HFFc6 (cell line): ENCODE results near the gene GALNT10. TPM values are rescaled to one million over a fixed set of nuclear protein-coding genes. Genes with fewer than 3 reads are reported as not detected.

Experiments
- DNase-seq: peaks from one replicate; pipeline ENCODE4 v3.0.0-alpha.2; 2018
- H3K27ac Mint-ChIP-seq: 2 replicates; pipeline ENCODE4 v1.8.0; 2020; ENCODE audit warnings: mild to moderate bottlenecking, mixed read lengths
- H3K27me3 Mint-ChIP-seq: 2 replicates; pipeline ENCODE4 v1.8.0; 2021; ENCODE audit warnings: mild to moderate bottlenecking, moderate library complexity, mixed read lengths; ENCODE audit not compliant: insufficient read depth
- H3K36me3 Mint-ChIP-seq: 2 replicates; pipeline ENCODE4 v1.8.0; 2021; ENCODE audit warnings: low read depth, mixed read lengths
- H3K4me1 Mint-ChIP-seq: 2 replicates; pipeline ENCODE4 v1.8.0; 2020; ENCODE audit warnings: low read depth, mixed read lengths
- H3K4me3 Mint-ChIP-seq: 2 replicates; pipeline ENCODE4 v1.8.0; 2020; ENCODE audit warnings: mild to moderate bottlenecking, moderate library complexity, mixed read lengths
- H3K9me3 Mint-ChIP-seq: 2 replicates; pipeline ENCODE4 v1.8.0; 2020; ENCODE audit warnings: mild to moderate bottlenecking, mixed read lengths
- CTCF ChIP-seq: fragments of 200-600 bp; sonication (generic); IDR thresholded peaks from 2 replicates; pipeline ENCODE4 v1.5.0; 2021; ENCODE audit warnings: antibody characterized with exemption, mild to moderate bottlenecking
- total RNA-seq, 6 experiments: library from RNA; stranded (reverse); fragmentation: NEBNext Ultra II Directional; extraction: Animal tissue kit (Norgen Biotek cat#: 25700); gene quantifications; 2 replicates in 1 of 6; 3 replicates in 5 of 6; pipeline ENCODE4 v1.2.3, GENCODE V29; 2021

The GALNT10 gene
- total RNA-seq, 6 experiments from 2014 or later, result 129 to 161 (median 157) TPM

- Mint-ChIP-seq H3K9me3 (no peaks in the 10 kb centered on the region), H3K27me3 (peaks cover 1% of the 10 kb centered on the region; the same call in 1 of the 2 replicates), H3K4me1 (peaks cover 61% of the 10 kb centered on the region), H3K27ac (no peak overlapping the region), H3K36me3 (peaks cover 27% of the 10 kb centered on the region), H3K4me3 (no peak overlapping the region)
- TF ChIP-seq CTCF, result no peak
- DNase-seq, result no peak
Observed at GRCh38 chr5:154257046-154257445, 66.5 kb downstream of the GALNT10 start.

GRCh38 chr5:154258531-154259217 lies 68.1 kb downstream of the GALNT10 start:
- no peak for TF ChIP-seq CTCF
- no peaks in the 10 kb centered on the region for H3K9me3 Mint-ChIP-seq
- no peak for DNase-seq
- peaks cover 34% of the 10 kb centered on the region for H3K36me3 Mint-ChIP-seq
- peaks cover 49% of the 10 kb centered on the region for H3K4me1 Mint-ChIP-seq
- peaks cover 1% of the 10 kb centered on the region; the same call in 1 of the 2 replicates for H3K27me3 Mint-ChIP-seq
- H3K4me3 Mint-ChIP-seq, result no peak overlapping the region
- H3K27ac Mint-ChIP-seq, result no peak overlapping the region

- H3K9me3 Mint-ChIP-seq, result no peaks in the 10 kb centered on the region
- peak overlapping the region; percentile 59 for H3K27ac Mint-ChIP-seq
- peak; percentile 28 for DNase-seq
- H3K36me3 Mint-ChIP-seq, result peaks cover 21% of the 10 kb centered on the region
- peaks cover 41% of the 10 kb centered on the region for H3K4me1 Mint-ChIP-seq
- no peak for TF ChIP-seq CTCF
- H3K4me3 Mint-ChIP-seq, result no peak overlapping the region
- H3K27me3 Mint-ChIP-seq, result no peaks in the 10 kb centered on the region
Observed at GRCh38 chr5:154260224-154260927, 69.8 kb downstream of the GALNT10 start.

- no peak for TF ChIP-seq CTCF
- peaks cover 17% of the 10 kb centered on the region for H3K36me3 Mint-ChIP-seq
- H3K4me1 Mint-ChIP-seq, result peaks cover 46% of the 10 kb centered on the region
- H3K4me3 Mint-ChIP-seq, result no peak overlapping the region
- no peaks in the 10 kb centered on the region for H3K9me3 Mint-ChIP-seq
- no peak for DNase-seq
- no peak overlapping the region for H3K27ac Mint-ChIP-seq
- 0 out of 2 replicates have a peak, but pooled peaks cover 1% of the 10 kb centered on the region for H3K27me3 Mint-ChIP-seq
Observed at GRCh38 chr5:154262342-154262741, 71.8 kb downstream of the GALNT10 start.

GRCh38 chr5:154264549-154265196 lies 74.1 kb downstream of the GALNT10 start:
- H3K36me3 Mint-ChIP-seq, result peaks cover 22% of the 10 kb centered on the region
- TF ChIP-seq CTCF, result no peak
- no peaks in the 10 kb centered on the region for H3K9me3 Mint-ChIP-seq
- H3K27me3 Mint-ChIP-seq, result 0 out of 2 replicates have a peak, but pooled peaks cover 1% of the 10 kb centered on the region
- no peak overlapping the region for H3K4me3 Mint-ChIP-seq
- H3K27ac Mint-ChIP-seq, result no peak overlapping the region
- DNase-seq, result no peak
- peaks cover 44% of the 10 kb centered on the region for H3K4me1 Mint-ChIP-seq
